Vagina (tissue), 2 donors: Measurements from ENCODE around the gene INTU. TPM values are rescaled to one million over a fixed set of nuclear protein-coding genes. Genes with fewer than 3 reads are reported as not detected.

ENCODE experiments used
- DNase-seq, 2 donors: peaks; one replicate each; pipeline ENCODE4 v3.0.0-alpha.2; 2017; ENCODE audit errors: extremely low spot score in 2 of 2
- H3K27ac ChIP-seq: fragments of 200-600 bp; sonication (generic); one replicate; pipeline ENCODE4 v1.5.1; 2019
- H3K27me3 ChIP-seq: fragments of 200-600 bp; sonication (generic); one replicate; pipeline ENCODE4 v1.5.1; 2019
- H3K36me3 ChIP-seq, 2 donors: fragments of 200-600 bp; sonication (generic); one replicate each; pipeline ENCODE4 v1.5.1; 2017 to 2019
- H3K4me1 ChIP-seq: fragments of 200-600 bp; sonication (generic); one replicate; pipeline ENCODE4 v1.5.1; 2019
- H3K4me3 ChIP-seq, 2 donors: fragments of 200-600 bp; sonication (generic); 1 replicate in 1 of 2; 2 replicates in 1 of 2; pipeline ENCODE4 v1.5.1; 2016 to 2019
- H3K9me3 ChIP-seq: fragments of 200-600 bp; sonication (generic); one replicate; pipeline ENCODE4 v1.5.1; 2019
- CTCF ChIP-seq, 3 experiments: fragments of 450-650 bp in 2 of 3; fragments of 200-600 bp in 1 of 3; sonication (generic) in 1 of 3; IDR thresholded peaks; one replicate each; pipeline ENCODE4 v1.5.1; 2017 to 2019; ENCODE audit warnings: antibody characterized with exemption in 3 of 3, mild to moderate bottlenecking in 2 of 3, moderate library complexity in 2 of 3
- POLR2A ChIP-seq, 2 donors: fragments of 450-650 bp; IDR thresholded peaks; one replicate each; pipeline ENCODE4 v1.6.1; 2017; ENCODE audit warnings: antibody characterized with exemption in 2 of 2, mild to moderate bottlenecking in 2 of 2, moderate library complexity in 2 of 2
- POLR2AphosphoS5 ChIP-seq, 2 donors: sonication (generic); formaldehyde crosslinking; IDR thresholded peaks; one replicate each; pipeline ENCODE4 v1.9.0; 2017; ENCODE audit warnings: antibody characterized with exemption in 2 of 2, mild to moderate bottlenecking in 2 of 2, low read depth in 1 of 2; ENCODE audit not compliant: insufficient read depth in 1 of 2
- intact Hi-C: fragments of 100-400 bp; cut with DNase I; formaldehyde crosslinking; loops from one replicate; pipeline ENCODE4 v1.15.1; 2023
- total RNA-seq: library from RNA; depleted of rRNA; stranded (reverse); fragments of >200 nt; gene quantifications from one replicate; pipeline ENCODE4 v1.2.3, GENCODE V29; 2016

The INTU gene
- total RNA-seq, 1 donor from 2014 or later = 8.8 TPM

DNA sequence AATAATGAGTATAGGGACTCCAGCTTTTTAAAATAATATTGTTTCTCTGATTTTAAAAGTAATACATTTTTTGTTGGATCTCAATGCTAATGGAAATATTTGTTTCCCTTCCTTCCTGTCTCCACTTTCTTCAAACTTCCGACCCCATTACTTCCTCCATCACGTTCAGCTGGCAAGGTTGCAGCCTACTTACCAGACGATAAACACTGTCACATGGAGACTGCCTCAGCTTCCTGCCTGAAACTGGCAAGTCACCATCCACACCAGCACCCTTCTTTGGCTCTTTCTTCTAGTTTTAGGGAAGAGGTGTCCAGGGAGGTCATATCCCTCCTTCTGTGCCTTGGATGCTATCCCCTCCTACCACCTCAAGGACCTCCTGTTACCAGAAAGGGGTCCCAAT, 3.4 kb upstream of the INTU start:
- Histone ChIP-seq H3K27ac (no peak overlapping the region), H3K9me3 (no peaks in the 10 kb centered on the region), H3K36me3 (no peaks in the 10 kb centered on the region), H3K27me3 (no peaks in the 10 kb centered on the region), H3K4me3 (no peak overlapping the region), H3K4me1 (peaks cover 13% of the 10 kb centered on the region)
- no peak for TF ChIP-seq CTCF (IDR thresholded peaks at IDR 0.05)
- no peak for TF ChIP-seq POLR2A (IDR thresholded peaks at IDR 0.05)
- no peak for TF ChIP-seq POLR2AphosphoS5 (IDR thresholded peaks at IDR 0.05; ENCODE audit: insufficient read depth in 1 of 2, low read depth in 1 of 2)
- intact Hi-C loops = no loop called here
- DNase-seq = no peak

DNA sequence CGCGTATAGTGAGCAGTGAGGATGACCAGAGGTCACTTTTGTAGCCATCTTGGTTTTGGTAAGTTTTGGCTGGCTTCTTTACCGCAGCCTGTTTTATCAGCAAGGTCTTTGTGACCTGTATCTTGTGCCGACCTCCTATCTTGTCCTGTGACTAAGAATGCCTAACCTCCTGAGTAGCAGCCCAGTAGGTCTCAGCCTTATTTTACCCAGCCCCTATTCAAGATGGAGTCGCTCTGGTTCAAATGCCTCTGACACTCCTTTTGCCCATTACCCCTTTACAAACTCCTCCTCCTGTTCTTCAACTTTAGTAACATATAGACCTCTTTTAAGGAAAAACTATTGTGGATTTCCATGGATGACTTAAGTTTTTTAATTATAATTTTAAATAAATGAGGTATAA, 2.6 kb upstream of the INTU start:
- intact Hi-C loops = no loop called here
- peaks cover 13% of the 10 kb centered on the region for H3K4me1 ChIP-seq
- no peak for DNase-seq
- TF ChIP-seq POLR2A (IDR thresholded peaks at IDR 0.05) (no peak), POLR2AphosphoS5 (IDR thresholded peaks at IDR 0.05; ENCODE audit: insufficient read depth in 1 of 2, low read depth in 1 of 2) (no peak), CTCF (IDR thresholded peaks at IDR 0.05) (no peak)
- no peaks in the 10 kb centered on the region for H3K27me3 ChIP-seq
- H3K36me3 ChIP-seq = no peaks in the 10 kb centered on the region
- H3K9me3 ChIP-seq = no peaks in the 10 kb centered on the region
- no peak overlapping the region for H3K4me3 ChIP-seq
- no peak overlapping the region for H3K27ac ChIP-seq

DNA sequence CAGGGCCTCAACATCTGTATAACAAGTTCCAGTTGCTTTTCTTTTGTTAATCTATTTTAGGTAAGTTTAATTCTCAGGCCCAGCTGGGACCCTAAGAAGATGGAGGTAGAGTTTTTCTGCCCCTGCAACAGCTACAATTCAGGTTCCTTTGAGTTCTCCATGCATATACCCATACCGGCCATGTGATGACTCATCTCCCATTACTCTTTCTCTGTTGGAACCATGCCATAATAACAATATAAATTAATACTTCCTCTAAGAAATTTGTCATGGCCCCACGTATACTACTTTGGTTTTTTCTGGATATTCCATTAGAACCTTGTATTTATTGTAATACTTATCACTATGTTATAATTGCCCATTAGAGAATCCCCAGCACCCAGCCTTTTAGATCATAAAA, 1.3 kb upstream of the INTU start:
- no peaks in the 10 kb centered on the region for H3K27me3 ChIP-seq
- H3K4me1 ChIP-seq = peaks cover 13% of the 10 kb centered on the region
- intact Hi-C loops = no loop called here
- no peaks in the 10 kb centered on the region for H3K9me3 ChIP-seq
- H3K36me3 ChIP-seq = no peaks in the 10 kb centered on the region
- DNase-seq = no peak
- H3K27ac ChIP-seq = no peak overlapping the region
- no peak for TF ChIP-seq POLR2A (IDR thresholded peaks at IDR 0.05)
- TF ChIP-seq CTCF (IDR thresholded peaks at IDR 0.05) = no peak
- TF ChIP-seq POLR2AphosphoS5 (IDR thresholded peaks at IDR 0.05; ENCODE audit: insufficient read depth in 1 of 2, low read depth in 1 of 2) = no peak
- H3K4me3 ChIP-seq = no peak overlapping the region

GRCh38 chr4:127634181-127634580, 1.4 kb downstream of the INTU start:
- Histone ChIP-seq H3K4me1 (peaks cover 13% of the 10 kb centered on the region), H3K9me3 (no peaks in the 10 kb centered on the region), H3K27me3 (no peaks in the 10 kb centered on the region), H3K4me3 (no peak overlapping the region), H3K27ac (no peak overlapping the region), H3K36me3 (no peaks in the 10 kb centered on the region)
- intact Hi-C loops = no loop called here
- DNase-seq = no peak
- TF ChIP-seq POLR2A (IDR thresholded peaks at IDR 0.05) (no peak), POLR2AphosphoS5 (IDR thresholded peaks at IDR 0.05; ENCODE audit: insufficient read depth in 1 of 2, low read depth in 1 of 2) (no peak), CTCF (IDR thresholded peaks at IDR 0.05) (no peak)

DNA sequence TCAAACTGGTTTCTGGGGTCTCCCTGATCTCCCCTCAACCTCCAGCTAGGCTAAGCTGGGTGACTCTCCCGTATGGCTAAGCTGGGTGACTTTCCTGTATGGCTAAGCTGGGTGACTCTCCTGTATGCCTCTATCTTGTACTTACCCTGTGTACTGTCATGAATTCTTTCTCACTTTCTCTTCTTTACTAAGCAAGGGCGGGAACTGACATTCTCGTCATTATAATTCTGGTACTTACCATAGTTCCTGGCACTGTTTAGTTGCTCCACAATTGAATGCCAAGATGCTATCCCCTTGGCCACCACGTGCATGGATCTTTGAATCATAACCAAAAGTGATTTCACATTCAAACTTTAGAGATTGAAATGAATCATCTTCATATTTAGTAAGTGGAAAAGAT, 8.8 kb downstream of the INTU start:
- H3K27ac ChIP-seq = no peak overlapping the region

More for the DNA sequence above, 8.8 kb downstream of the INTU start:
- no peaks in the 10 kb centered on the region for H3K9me3 ChIP-seq
- DNase-seq = no peak
- TF ChIP-seq POLR2A (IDR thresholded peaks at IDR 0.05) = no peak
- TF ChIP-seq CTCF (IDR thresholded peaks at IDR 0.05) = no peak
- TF ChIP-seq POLR2AphosphoS5 (IDR thresholded peaks at IDR 0.05; ENCODE audit: insufficient read depth in 1 of 2, low read depth in 1 of 2) = no peak
- H3K4me1 ChIP-seq = no peaks in the 10 kb centered on the region
- intact Hi-C loops = no loop called here
- H3K36me3 ChIP-seq = no peaks in the 10 kb centered on the region
- no peaks in the 10 kb centered on the region for H3K27me3 ChIP-seq
- no peak overlapping the region for H3K4me3 ChIP-seq
